Measurements from ENCODE around the gene ZNF396. TPM values are rescaled to one million over a fixed set of nuclear protein-coding genes. Genes with fewer than 3 reads are reported as not detected.
A peak's percentile ranks its signal among the peaks of the same experiment; 100 is the strongest.

The ZNF396 gene
- total and polyA plus RNA-seq, 10 donors = 0.85 to 4.6 (median 1.3) TPM

DNA sequence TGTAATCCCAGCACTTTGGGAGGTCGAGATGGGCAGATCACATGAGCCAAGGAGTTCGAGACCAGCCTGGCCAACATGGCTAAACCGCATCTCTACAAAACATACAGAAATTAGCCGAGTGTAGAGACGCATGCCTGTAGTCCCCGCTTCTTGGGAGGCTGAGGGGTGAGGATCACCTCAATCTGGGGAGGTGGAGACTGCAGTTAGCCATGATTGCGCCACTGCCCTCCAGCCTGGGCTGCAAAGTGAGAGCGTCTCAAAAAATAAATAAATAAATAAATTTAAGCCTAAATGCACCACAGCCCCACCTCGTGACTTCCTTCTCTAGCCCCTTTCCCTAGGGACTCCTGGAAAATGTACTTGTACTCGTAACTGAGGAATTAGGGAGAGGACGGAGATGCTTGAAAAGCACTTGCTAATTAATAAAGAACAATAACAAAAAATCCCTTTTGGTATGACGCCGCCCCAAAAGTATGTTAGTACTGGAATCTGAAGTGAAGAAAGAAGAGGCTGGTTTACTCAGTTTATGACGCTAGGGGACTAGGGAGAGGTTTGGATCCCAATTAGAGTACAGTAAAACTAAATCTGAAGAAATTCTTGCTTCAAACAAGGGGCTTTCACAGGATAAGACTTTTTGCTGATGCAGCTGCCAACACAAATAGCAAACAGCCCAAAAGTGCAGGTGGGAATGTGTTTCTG, 887 bp upstream of the ZNF396 start:
- H3K9me3 ChIP-seq = peaks cover 0 to 5% (median 0%) of the 10 kb centered on the region in 8 donors
- H3K36me3 ChIP-seq = no peaks in the 10 kb centered on the region
- no peak overlapping the region for H3K27ac ChIP-seq
- intact Hi-C loops (cut with DNase I; ENCODE audit: low total_unique reads) = no loop called here
- TF ChIP-seq POLR2A (IDR thresholded peaks at IDR 0.05) (no peak), POLR2AphosphoS5 (IDR thresholded peaks at IDR 0.05) (no peak)
- TF ChIP-seq, protein P1, sequence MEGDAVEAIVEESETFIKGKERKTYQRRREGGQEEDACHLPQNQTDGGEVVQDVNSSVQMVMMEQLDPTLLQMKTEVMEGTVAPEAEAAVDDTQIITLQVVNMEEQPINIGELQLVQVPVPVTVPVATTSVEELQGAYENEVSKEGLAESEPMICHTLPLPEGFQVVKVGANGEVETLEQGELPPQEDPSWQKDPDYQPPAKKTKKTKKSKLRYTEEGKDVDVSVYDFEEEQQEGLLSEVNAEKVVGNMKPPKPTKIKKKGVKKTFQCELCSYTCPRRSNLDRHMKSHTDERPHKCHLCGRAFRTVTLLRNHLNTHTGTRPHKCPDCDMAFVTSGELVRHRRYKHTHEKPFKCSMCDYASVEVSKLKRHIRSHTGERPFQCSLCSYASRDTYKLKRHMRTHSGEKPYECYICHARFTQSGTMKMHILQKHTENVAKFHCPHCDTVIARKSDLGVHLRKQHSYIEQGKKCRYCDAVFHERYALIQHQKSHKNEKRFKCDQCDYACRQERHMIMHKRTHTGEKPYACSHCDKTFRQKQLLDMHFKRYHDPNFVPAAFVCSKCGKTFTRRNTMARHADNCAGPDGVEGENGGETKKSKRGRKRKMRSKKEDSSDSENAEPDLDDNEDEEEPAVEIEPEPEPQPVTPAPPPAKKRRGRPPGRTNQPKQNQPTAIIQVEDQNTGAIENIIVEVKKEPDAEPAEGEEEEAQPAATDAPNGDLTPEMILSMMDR (IDR thresholded peaks at IDR 0.05 in 8 of 11, conservative IDR thresholded peaks at IDR 0.05 in 3 of 11) = no peak
- H3K27me3 ChIP-seq (replicated peaks in 1 of 7) = no peaks in the 10 kb centered on the region
- no peak for DNase-seq
- peaks cover 4 to 19% (median 13%) of the 10 kb centered on the region in 6 donors for H3K4me1 ChIP-seq
- H3K4me3 ChIP-seq = peak overlapping the region in 1 of 8 donors; percentile 98
- WGBS, 5 donors = 84 to 92% (median 86%) methylated on average over 14 of the region's 14 CpGs

DNA sequence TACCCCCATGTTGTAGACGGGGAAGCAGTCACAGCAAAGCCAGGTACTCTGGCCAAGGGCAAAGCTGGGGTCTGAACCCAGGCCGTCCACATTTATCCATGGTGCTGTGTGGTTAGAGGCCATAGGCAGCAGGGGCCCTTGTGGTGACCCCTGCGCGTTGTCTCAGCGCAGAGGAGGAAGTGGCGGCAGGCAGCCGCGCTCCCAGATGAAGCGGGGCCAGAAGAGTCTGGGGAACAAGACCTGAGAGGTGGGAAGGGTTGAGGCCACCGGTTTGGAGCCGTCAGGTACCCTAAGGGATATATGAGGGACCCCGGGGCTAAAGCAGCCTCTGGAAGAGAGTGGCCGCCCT, 770 bp downstream of the ZNF396 start:
- TF ChIP-seq POLR2AphosphoS5 (IDR thresholded peaks at IDR 0.05) = peak in 2 of 3 donors; percentile 29 to 61
- no peak for TF ChIP-seq POLR2A (IDR thresholded peaks at IDR 0.05)
- TF ChIP-seq, protein P1 (IDR thresholded peaks at IDR 0.05 in 8 of 11, conservative IDR thresholded peaks at IDR 0.05 in 3 of 11) = peak in 3 of 11 experiments; percentile 9 to 31 (median 19)
- Histone ChIP-seq H3K9me3 (no peaks in the 10 kb centered on the region), H3K36me3 (no peaks in the 10 kb centered on the region), H3K4me3 (peak overlapping the region; percentile 75 to 98 (median 90)), H3K4me1 (peaks cover 4 to 19% (median 13%) of the 10 kb centered on the region in 6 donors), H3K27me3 (replicated peaks in 1 of 7) (no peaks in the 10 kb centered on the region), H3K27ac (peak overlapping the region in 5 of 8 donors; percentile 75 to 91 (median 80))
- DNase-seq = peak; percentile 90
- 7 to 13% (median 10%) methylated on average over 6 to 13 of the region's 13 CpGs for WGBS, 5 donors
- intact Hi-C loops (cut with DNase I; ENCODE audit: low total_unique reads) = no loop called here

DNA sequence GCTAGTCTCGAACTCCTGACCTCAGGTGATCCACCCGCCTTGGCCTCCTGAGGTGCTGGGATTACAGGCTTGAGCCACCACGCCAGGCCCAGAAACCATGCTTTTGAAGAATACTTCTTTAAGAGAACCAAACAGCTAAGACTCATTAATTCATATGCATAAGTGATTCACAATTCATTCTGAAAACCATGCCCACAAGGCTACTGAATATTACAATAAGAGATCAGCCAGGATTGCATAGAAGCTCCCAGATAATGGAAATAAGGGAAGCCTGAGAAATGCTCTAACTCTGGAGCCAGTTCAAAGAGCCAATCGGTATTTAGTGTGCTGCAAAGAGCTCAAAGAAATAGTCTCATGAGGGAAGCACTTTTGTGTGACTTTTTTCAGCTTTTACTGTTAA, 2.4 kb downstream of the ZNF396 start:
- Histone ChIP-seq H3K9me3 (no peaks in the 10 kb centered on the region), H3K4me3 (no peak overlapping the region), H3K36me3 (no peaks in the 10 kb centered on the region), H3K4me1 (peaks cover 4 to 19% (median 13%) of the 10 kb centered on the region in 6 donors), H3K27me3 (replicated peaks in 1 of 7) (no peaks in the 10 kb centered on the region), H3K27ac (no peak overlapping the region)
- no peak for DNase-seq
- intact Hi-C loops (cut with DNase I; ENCODE audit: low total_unique reads) = no loop called here
- 90 to 98% (median 96%) methylated on average over 4 of the region's 4 CpGs for WGBS, 5 donors
- TF ChIP-seq POLR2AphosphoS5 (IDR thresholded peaks at IDR 0.05) (no peak), POLR2A (IDR thresholded peaks at IDR 0.05) (no peak)
- TF ChIP-seq, protein P1 (IDR thresholded peaks at IDR 0.05 in 8 of 11, conservative IDR thresholded peaks at IDR 0.05 in 3 of 11) = no peak

GRCh38 chr18:35371412-35372195, 5.5 kb downstream of the ZNF396 start:
- Histone ChIP-seq H3K4me3 (no peak overlapping the region), H3K4me1 (peaks cover 0 to 9% (median 7%) of the 10 kb centered on the region in 6 donors), H3K9me3 (no peaks in the 10 kb centered on the region), H3K36me3 (peaks cover 0 to 8% (median 0%) of the 10 kb centered on the region in 6 donors), H3K27ac (no peak overlapping the region), H3K27me3 (replicated peaks in 1 of 7) (no peaks in the 10 kb centered on the region)
- no peak for DNase-seq
- intact Hi-C loops (cut with DNase I; ENCODE audit: low total_unique reads) = no loop called here
- TF ChIP-seq POLR2A (IDR thresholded peaks at IDR 0.05) = no peak
- no peak for TF ChIP-seq POLR2AphosphoS5 (IDR thresholded peaks at IDR 0.05)
- TF ChIP-seq, protein P1 (IDR thresholded peaks at IDR 0.05 in 8 of 11, conservative IDR thresholded peaks at IDR 0.05 in 3 of 11) = no peak
- WGBS, 5 donors = 78 to 92% (median 87%) methylated on average over 1 of the region's 1 CpG

All from spleen (tissue), 11 donors.